WTC11 (cell line): ENCODE data around the gene WDR90. TPM values are rescaled to one million over a fixed set of nuclear protein-coding genes. Genes with fewer than 3 reads are reported as not detected.
A peak's percentile ranks its signal among the peaks of the same experiment; 100 is the strongest.

Source experiments
- AR ChIP-seq: fragments of 250-450 bp; sonication (Bioruptor Pico); IDR thresholded peaks from 2 replicates; pipeline ENCODE4 v1.9.0; 2021; ENCODE audit warnings: mild to moderate bottlenecking
- ATF2 ChIP-seq: sonication (generic); formaldehyde crosslinking; IDR thresholded peaks from 2 replicates; pipeline ENCODE4 v1.8.1; 2022; ENCODE audit warnings: low read depth, missing genetic modification reagents, borderline replicate concordance
- CBFB ChIP-seq: sonication (generic); formaldehyde crosslinking; IDR thresholded peaks from 2 replicates; pipeline ENCODE4 v1.8.1; 2022; ENCODE audit warnings: mild to moderate bottlenecking, low read depth, missing genetic modification reagents
- CREB1 ChIP-seq: sonication (generic); formaldehyde crosslinking; IDR thresholded peaks from 2 replicates; pipeline ENCODE4 v1.8.0; 2023; ENCODE audit warnings: mild to moderate bottlenecking, missing genetic modification reagents
- E2F5 ChIP-seq: sonication (generic); formaldehyde crosslinking; IDR thresholded peaks from 2 replicates; pipeline ENCODE4 v1.8.1; 2022; ENCODE audit warnings: mild to moderate bottlenecking, moderate library complexity, missing genetic modification reagents
- ELF4 ChIP-seq: sonication (generic); formaldehyde crosslinking; IDR thresholded peaks from 2 replicates; pipeline ENCODE4 v1.8.1; 2022; ENCODE audit warnings: low read depth, mild to moderate bottlenecking, moderate library complexity, missing genetic modification reagents
- FOXK1 ChIP-seq: sonication (generic); formaldehyde crosslinking; IDR thresholded peaks from 2 replicates; pipeline ENCODE4 v1.8.0; 2022; ENCODE audit warnings: mild to moderate bottlenecking, moderate library complexity, missing genetic modification reagents
- FOXP4 ChIP-seq: sonication (generic); formaldehyde crosslinking; IDR thresholded peaks from 2 replicates; pipeline ENCODE4 v1.8.0; 2022; ENCODE audit warnings: mild to moderate bottlenecking, missing genetic modification reagents
- IRF1 ChIP-seq: sonication (generic); formaldehyde crosslinking; IDR thresholded peaks from 2 replicates; pipeline ENCODE4 v1.8.0; 2023; ENCODE audit warnings: missing genetic modification reagents
- JAZF1 ChIP-seq: fragments of 250-450 bp; sonication (Bioruptor Pico); IDR thresholded peaks from 2 replicates; pipeline ENCODE4 v1.9.0; 2021; ENCODE audit warnings: moderate library complexity, mild to moderate bottlenecking, inconsistent platforms
- JUN ChIP-seq: sonication (generic); formaldehyde crosslinking; IDR thresholded peaks from 2 replicates; pipeline ENCODE4 v1.8.0; 2023; ENCODE audit warnings: mild to moderate bottlenecking, missing genetic modification reagents
- KAT7 ChIP-seq: sonication (generic); formaldehyde crosslinking; IDR thresholded peaks from 2 replicates; pipeline ENCODE4 v1.8.1; 2023; ENCODE audit warnings: missing genetic modification reagents, mild to moderate bottlenecking, borderline replicate concordance
- MXD4 ChIP-seq: fragments of 250-450 bp; sonication (Bioruptor Pico); IDR thresholded peaks from 2 replicates; pipeline ENCODE4 v1.8.0; 2021; ENCODE audit warnings: mild to moderate bottlenecking, moderate library complexity, borderline replicate concordance
- MYBL2 ChIP-seq: sonication (generic); formaldehyde crosslinking; IDR thresholded peaks from 2 replicates; pipeline ENCODE4 v1.8.1; 2023; ENCODE audit warnings: mild to moderate bottlenecking, moderate library complexity, missing genetic modification reagents
- NFATC4 ChIP-seq: fragments of 250-450 bp; sonication (Bioruptor Pico); IDR thresholded peaks from 2 replicates; pipeline ENCODE4 v1.9.0; 2021; ENCODE audit warnings: mild to moderate bottlenecking
- PRRX2 ChIP-seq: fragments of 250-450 bp; sonication (Bioruptor Pico); IDR thresholded peaks from 2 replicates; pipeline ENCODE4 v1.8.0; 2021; ENCODE audit warnings: mild to moderate bottlenecking
- RELA ChIP-seq: sonication (generic); formaldehyde crosslinking; IDR thresholded peaks from 2 replicates; pipeline ENCODE4 v1.8.1; 2022; ENCODE audit warnings: missing genetic modification reagents, mild to moderate bottlenecking, borderline replicate concordance
- SOX15 ChIP-seq: fragments of 250-450 bp; sonication (Bioruptor Pico); IDR thresholded peaks from 2 replicates; pipeline ENCODE4 v1.9.0; 2021; ENCODE audit warnings: mild to moderate bottlenecking
- STAT6 ChIP-seq: sonication (generic); formaldehyde crosslinking; conservative IDR thresholded peaks from 2 replicates; pipeline ENCODE4 v1.8.1; 2023; ENCODE audit warnings: mild to moderate bottlenecking, low read depth, missing genetic modification reagents, moderate library complexity
- TP53 ChIP-seq: sonication (generic); formaldehyde crosslinking; IDR thresholded peaks from 2 replicates; pipeline ENCODE4 v1.8.1; 2023; ENCODE audit warnings: mild to moderate bottlenecking, missing genetic modification reagents
- ZMAT4 ChIP-seq: fragments of 250-450 bp; sonication (Bioruptor Pico); IDR thresholded peaks from 2 replicates; pipeline ENCODE4 v1.9.0; 2021; ENCODE audit warnings: mild to moderate bottlenecking
- ZNF219 ChIP-seq: sonication (generic); formaldehyde crosslinking; IDR thresholded peaks from 2 replicates; pipeline ENCODE4 v1.8.0; 2023; ENCODE audit warnings: missing genetic modification reagents, mild to moderate bottlenecking, borderline replicate concordance
- ZNF232 ChIP-seq: sonication (generic); formaldehyde crosslinking; IDR thresholded peaks from 2 replicates; pipeline ENCODE4 v1.8.0; 2022; ENCODE audit warnings: mild to moderate bottlenecking, missing genetic modification reagents
- ZNF396 ChIP-seq: fragments of 250-450 bp; sonication (Bioruptor Pico); IDR thresholded peaks from 2 replicates; pipeline ENCODE4 v1.8.0; 2021; ENCODE audit warnings: mild to moderate bottlenecking, moderate library complexity, borderline replicate concordance
- total RNA-seq: library from RNA; stranded (reverse); gene quantifications from 3 replicates; pipeline ENCODE4 v1.2.3, GENCODE V29; 2021

The WDR90 gene
- total RNA-seq, 1 experiment from 2014 or later: 75.8 TPM

GRCh38 chr16:680967-681745 lies 32.0 kb downstream of the WDR90 start (continued):
- TF ChIP-seq FOXK1 (CRISPR knock-in tag) (no peak), ZNF396 (CRISPR knock-in tag) (no peak), E2F5 (CRISPR knock-in tag) (no peak; the same call in 1 of the 2 replicates), MYBL2 (CRISPR knock-in tag) (no peak), PRRX2 (no peak), STAT6 (no peak), FOXP4 (CRISPR knock-in tag) (0 out of 2 replicates have a peak, but pooled peaks have one; percentile 19), IRF1 (no peak), ELF4 (CRISPR knock-in tag) (no peak), NFATC4 (CRISPR knock-in tag) (no peak), CBFB (CRISPR knock-in tag) (no peak), ZMAT4 (CRISPR knock-in tag) (no peak), ATF2 (CRISPR knock-in tag) (no peak), CREB1 (no peak), MXD4 (CRISPR knock-in tag) (no peak), SOX15 (CRISPR knock-in tag) (no peak), ZNF219 (CRISPR knock-in tag) (no peak), ZNF232 (CRISPR knock-in tag) (no peak), JUN (CRISPR knock-in tag) (no peak), RELA (CRISPR knock-in tag) (no peak), AR (no peak), KAT7 (CRISPR knock-in tag) (peak; percentile 16; the same call in 1 of the 2 replicates), TP53 (CRISPR knock-in tag) (no peak; the same call in 1 of the 2 replicates), JAZF1 (CRISPR knock-in tag) (no peak)
- TF ChIP-seq, all 79 proteins: peak for 6
